ENCODE data around the gene AP3B1. TPM values are rescaled to one million over a fixed set of nuclear protein-coding genes. Genes with fewer than 3 reads are reported as not detected.

Gene AP3B1
- total RNA-seq, 2 donors from 2014 or later = 53.4 to 74.0 TPM

DNA sequence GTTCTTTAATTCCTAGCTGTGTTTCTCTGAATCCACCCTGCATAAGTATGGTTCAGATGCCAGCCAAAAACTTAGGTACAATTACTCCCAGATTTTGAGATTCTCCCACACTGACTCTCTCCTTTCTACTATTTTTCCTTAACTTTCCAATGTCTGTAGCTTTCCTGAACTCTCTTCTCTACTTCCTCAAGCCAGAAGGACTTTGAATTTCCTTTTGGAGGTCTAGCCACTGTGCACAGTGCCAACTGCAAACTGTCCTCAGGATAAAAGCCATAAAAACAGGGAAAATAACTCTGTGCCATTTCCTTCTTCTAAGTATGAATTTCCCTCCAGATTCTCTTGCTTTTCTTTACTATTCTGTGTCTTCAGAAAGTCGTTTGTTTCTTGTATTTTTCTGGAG, 157.2 kb downstream of the AP3B1 start:
- no peaks in the 10 kb centered on the region for H3K27me3 ChIP-seq (ENCODE audit: control insufficient read depth, insufficient read depth, low read length, poor library complexity, severe bottlenecking)
- Mint-ChIP-seq H3K9me3 (no peaks in the 10 kb centered on the region), H3K27ac (no peak overlapping the region), H3K4me1 (no peaks in the 10 kb centered on the region), H3K36me3 (ENCODE audit: low read depth) (peaks cover 15% of the 10 kb centered on the region), H3K27me3 (ENCODE audit: insufficient read depth) (no peaks in the 10 kb centered on the region), H3K4me3 (no peak overlapping the region)
- 100% methylated on average over 1 of the region's 1 CpG; no CpG with 5 or more reads in 1 of the 2 experiments for WGBS, 2 experiments (ENCODE audit: insufficient coverage in 1 of 2, insufficient read length in 1 of 2)
- H3K36me3 ChIP-seq (ENCODE audit: control insufficient read depth, insufficient read depth, low read length) = peaks cover 8% of the 10 kb centered on the region
- TF ChIP-seq, protein P1, sequence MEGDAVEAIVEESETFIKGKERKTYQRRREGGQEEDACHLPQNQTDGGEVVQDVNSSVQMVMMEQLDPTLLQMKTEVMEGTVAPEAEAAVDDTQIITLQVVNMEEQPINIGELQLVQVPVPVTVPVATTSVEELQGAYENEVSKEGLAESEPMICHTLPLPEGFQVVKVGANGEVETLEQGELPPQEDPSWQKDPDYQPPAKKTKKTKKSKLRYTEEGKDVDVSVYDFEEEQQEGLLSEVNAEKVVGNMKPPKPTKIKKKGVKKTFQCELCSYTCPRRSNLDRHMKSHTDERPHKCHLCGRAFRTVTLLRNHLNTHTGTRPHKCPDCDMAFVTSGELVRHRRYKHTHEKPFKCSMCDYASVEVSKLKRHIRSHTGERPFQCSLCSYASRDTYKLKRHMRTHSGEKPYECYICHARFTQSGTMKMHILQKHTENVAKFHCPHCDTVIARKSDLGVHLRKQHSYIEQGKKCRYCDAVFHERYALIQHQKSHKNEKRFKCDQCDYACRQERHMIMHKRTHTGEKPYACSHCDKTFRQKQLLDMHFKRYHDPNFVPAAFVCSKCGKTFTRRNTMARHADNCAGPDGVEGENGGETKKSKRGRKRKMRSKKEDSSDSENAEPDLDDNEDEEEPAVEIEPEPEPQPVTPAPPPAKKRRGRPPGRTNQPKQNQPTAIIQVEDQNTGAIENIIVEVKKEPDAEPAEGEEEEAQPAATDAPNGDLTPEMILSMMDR (conservative IDR thresholded peaks at IDR 0.05) = no peak
- no peak overlapping the region for H3K4me3 ChIP-seq (ENCODE audit: low read length)
- no peak for DNase-seq
- no peak overlapping the region for H3K9ac ChIP-seq (ENCODE audit: extremely low read depth, low read length, poor library complexity, severe bottlenecking)
- no peak overlapping the region for H3K27ac ChIP-seq (ENCODE audit: low read depth, low read length)
- no peaks in the 10 kb centered on the region for H3K9me3 ChIP-seq (ENCODE audit: control insufficient read depth, low read length)
- no peaks in the 10 kb centered on the region for H3K4me1 ChIP-seq (ENCODE audit: control insufficient read depth, insufficient read depth, low read length)

DNA sequence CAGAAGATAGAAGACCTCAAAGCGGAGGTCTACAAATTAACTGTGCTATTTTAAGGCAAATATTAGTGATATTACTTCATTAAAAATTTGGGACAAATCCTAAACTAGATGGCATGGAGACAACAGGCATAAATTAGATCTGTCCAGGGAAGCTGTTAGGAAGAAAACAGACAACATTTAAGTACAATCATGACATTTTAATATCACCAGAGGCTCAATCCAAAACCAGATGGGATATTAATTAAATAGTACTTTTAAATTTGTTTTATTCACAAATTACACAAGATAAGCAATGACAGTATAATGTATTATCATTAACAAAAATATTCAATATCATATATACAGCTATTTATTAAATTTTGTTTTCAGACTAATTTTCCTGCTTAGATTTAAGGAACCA, 161.1 kb downstream of the AP3B1 start:
- H3K9me3 Mint-ChIP-seq = no peaks in the 10 kb centered on the region
- H3K27ac Mint-ChIP-seq = no peak overlapping the region
- no peaks in the 10 kb centered on the region for H3K4me1 Mint-ChIP-seq

GRCh38 chr5:78132507-78132906, 162.0 kb downstream of the AP3B1 start:
- 100% methylated on average over 2 of the region's 2 CpGs; no CpG with 5 or more reads in 1 of the 2 experiments for WGBS, 2 experiments (ENCODE audit: insufficient coverage in 1 of 2, insufficient read length in 1 of 2)

More for the DNA sequence above, 161.1 kb downstream of the AP3B1 start:
- no peaks in the 10 kb centered on the region for H3K27me3 Mint-ChIP-seq (ENCODE audit: insufficient read depth)
- TF ChIP-seq, protein P1 (conservative IDR thresholded peaks at IDR 0.05) = no peak
- Histone ChIP-seq H3K36me3 (ENCODE audit: control insufficient read depth, insufficient read depth, low read length) (peaks cover 9% of the 10 kb centered on the region), H3K9ac (ENCODE audit: extremely low read depth, low read length, poor library complexity, severe bottlenecking) (no peak overlapping the region), H3K9me3 (ENCODE audit: control insufficient read depth, low read length) (no peaks in the 10 kb centered on the region), H3K4me1 (ENCODE audit: control insufficient read depth, insufficient read depth, low read length) (no peaks in the 10 kb centered on the region), H3K27me3 (ENCODE audit: control insufficient read depth, insufficient read depth, low read length, poor library complexity, severe bottlenecking) (no peaks in the 10 kb centered on the region), H3K4me3 (ENCODE audit: low read length) (no peak overlapping the region), H3K27ac (ENCODE audit: low read depth, low read length) (no peak overlapping the region)
- DNase-seq = no peak
- H3K36me3 Mint-ChIP-seq (ENCODE audit: low read depth) = peaks cover 4% of the 10 kb centered on the region
- WGBS, 2 experiments (ENCODE audit: insufficient coverage in 1 of 2, insufficient read length in 1 of 2) = 100% methylated on average over 1 of the region's 1 CpG; no CpG with 5 or more reads in 1 of the 2 experiments
- H3K4me3 Mint-ChIP-seq = no peak overlapping the region

More at GRCh38 chr5:78132507-78132906, 162.0 kb downstream of the AP3B1 start:
- Histone ChIP-seq H3K9ac (ENCODE audit: extremely low read depth, low read length, poor library complexity, severe bottlenecking) (no peak overlapping the region), H3K4me1 (ENCODE audit: control insufficient read depth, insufficient read depth, low read length) (no peaks in the 10 kb centered on the region), H3K9me3 (ENCODE audit: control insufficient read depth, low read length) (no peaks in the 10 kb centered on the region), H3K27me3 (ENCODE audit: control insufficient read depth, insufficient read depth, low read length, poor library complexity, severe bottlenecking) (no peaks in the 10 kb centered on the region), H3K4me3 (ENCODE audit: low read length) (no peak overlapping the region), H3K27ac (ENCODE audit: low read depth, low read length) (no peak overlapping the region), H3K36me3 (ENCODE audit: control insufficient read depth, insufficient read depth, low read length) (peaks cover 9% of the 10 kb centered on the region)
- Mint-ChIP-seq H3K9me3 (no peaks in the 10 kb centered on the region), H3K36me3 (ENCODE audit: low read depth) (peaks cover 8% of the 10 kb centered on the region), H3K27ac (no peak overlapping the region), H3K4me3 (no peak overlapping the region), H3K4me1 (no peaks in the 10 kb centered on the region), H3K27me3 (ENCODE audit: insufficient read depth) (no peaks in the 10 kb centered on the region)
- TF ChIP-seq, protein P1 (conservative IDR thresholded peaks at IDR 0.05) = no peak
- no peak for DNase-seq
